H1 (cell line): ENCODE measurements around the gene CACNB2. TPM values are rescaled to one million over a fixed set of nuclear protein-coding genes. Genes with fewer than 3 reads are reported as not detected.

Source experiments
- CTCF ChIA-PET: fragments of 300-600 bp; sonication (Branson Sonifier 250); formaldehyde crosslinking; loops from one replicate; lab custom pipeline; 2021; ENCODE audit not compliant: partially characterized antibody; lab: Charles Lee
- POLR2A ChIA-PET: fragments of 300-600 bp; sonication (Branson Sonifier 250); formaldehyde crosslinking; loops from one replicate; lab custom pipeline; 2021; ENCODE audit warnings: inconsistent platforms; ENCODE audit not compliant: partially characterized antibody; lab: Charles Lee
- DNase-seq, 2 experiments: peaks; one replicate each; pipeline versions ENCODE4 v3.0.0 to v3.0.0-alpha.2; 2010 to 2022; ENCODE audit warnings: low spot score in 2 of 2, low read depth in 1 of 2, mixed read lengths in 1 of 2
- FAIRE-seq: peaks from 2 replicates; lab custom pipeline; 2011; peaks lifted over from hg19 to GRCh38; lab: Jason Lieb, UNC
- H2AFZ ChIP-seq: 2 replicates; pipeline ENCODE4 v1.8.1; 2012; ENCODE audit warnings: low read length, inconsistent platforms
- H2AK5ac ChIP-seq: 2 replicates; pipeline ENCODE4 v1.6.1; 2013; ENCODE audit warnings: low read depth, low read length
- H2BK120ac ChIP-seq: replicated peaks from 2 replicates; pipeline ENCODE3; 2013; ENCODE audit warnings: low read depth, low read length, inconsistent platforms
- H2BK12ac ChIP-seq: 2 replicates; pipeline ENCODE4 v1.6.1; 2013; ENCODE audit warnings: low read depth, low read length
- H2BK15ac ChIP-seq: 2 replicates; pipeline ENCODE4 v1.6.1; 2013; ENCODE audit warnings: low read length
- H2BK20ac ChIP-seq: 2 replicates; pipeline ENCODE4 v1.6.1; 2013; ENCODE audit warnings: low read length
- H2BK5ac ChIP-seq: 2 replicates; pipeline ENCODE4 v1.6.1; 2013; ENCODE audit warnings: low read depth, low read length
- H3K14ac ChIP-seq: 2 replicates; pipeline ENCODE4 v1.6.1; 2013; ENCODE audit warnings: inconsistent platforms; ENCODE audit not compliant: insufficient read length
- H3K18ac ChIP-seq: 2 replicates; pipeline ENCODE4 v1.6.1; 2013; ENCODE audit warnings: low read length; ENCODE audit errors: extremely low read depth
- H3K23ac ChIP-seq: 2 replicates; pipeline ENCODE4 v1.6.1; 2013; ENCODE audit warnings: inconsistent platforms; ENCODE audit not compliant: insufficient read length
- H3K23me2 ChIP-seq: 2 replicates; pipeline ENCODE4 v1.6.1; 2013; ENCODE audit warnings: low read depth, low read length
- H3K27ac ChIP-seq: 2 replicates; pipeline ENCODE4 v1.6.1; 2011; ENCODE audit warnings: low read depth, low read length, inconsistent platforms
- H3K27me3 ChIP-seq, 4 experiments: replicated peaks in 1 of 4; 1 replicate in 1 of 4; 2 replicates in 3 of 4; pipeline versions ENCODE4 v1.6.1 to v1.8.1; 2011 to 2013; ENCODE audit warnings: low read length in 3 of 4, mild to moderate bottlenecking in 3 of 4, inconsistent platforms in 2 of 4, mixed read lengths in 2 of 4, moderate library complexity in 1 of 4; ENCODE audit not compliant: control insufficient read depth in 3 of 4, insufficient read depth in 3 of 4; ENCODE audit errors: extremely low read depth in 1 of 4
- H3K36me3 ChIP-seq, 4 experiments: 2 replicates each; pipeline versions ENCODE4 v1.6.1 to v1.8.1; 2011 to 2013; ENCODE audit warnings: mild to moderate bottlenecking in 4 of 4, low read length in 3 of 4, moderate library complexity in 2 of 4, control low read depth in 1 of 4, inconsistent platforms in 1 of 4; ENCODE audit not compliant: insufficient read depth in 4 of 4, control insufficient read depth in 2 of 4
- H3K4ac ChIP-seq: replicated peaks from 2 replicates; pipeline ENCODE3; 2013; ENCODE audit warnings: low read length, low read depth, mixed read lengths, inconsistent platforms; ENCODE audit not compliant: insufficient read length
- H3K4me1 ChIP-seq, 4 experiments: replicated peaks in 1 of 4; 1 replicate in 1 of 4; 2 replicates in 3 of 4; pipeline versions ENCODE4 v1.6.1 to v1.8.1; 2011 to 2013; ENCODE audit warnings: low read length in 3 of 4, inconsistent platforms in 2 of 4, mixed read lengths in 1 of 4; ENCODE audit not compliant: insufficient read depth in 4 of 4, control insufficient read depth in 3 of 4
- H3K4me2 ChIP-seq, 2 experiments: 2 replicates each; pipeline versions ENCODE4 v1.6.1 to v1.8.1; 2011 to 2013; ENCODE audit warnings: low read depth in 2 of 2, low read length in 2 of 2, control low read depth in 1 of 2, inconsistent platforms in 1 of 2, mild to moderate bottlenecking in 1 of 2; ENCODE audit not compliant: insufficient read depth in 1 of 2
- H3K4me3 ChIP-seq, 4 experiments: fragments of 200-600, 300-600 bp in 1 of 4; sonication (generic), shearing (Covaris generic), sonication (Bioruptor Twin) in 1 of 4; 2 replicates each; pipeline versions ENCODE4 v1.5.1 to v1.8.1; 2011 to 2016; ENCODE audit warnings: low read length in 4 of 4, low read depth in 3 of 4, control low read depth in 2 of 4, inconsistent platforms in 2 of 4, mild to moderate bottlenecking in 2 of 4, mixed read lengths in 1 of 4, moderate library complexity in 1 of 4; ENCODE audit not compliant: insufficient read depth in 2 of 4; ENCODE audit errors: extremely low read depth in 1 of 4
- H3K56ac ChIP-seq: replicated peaks from 2 replicates; pipeline ENCODE3; 2013; ENCODE audit warnings: low read depth, mild to moderate bottlenecking, mixed read lengths, low read length, inconsistent platforms; ENCODE audit not compliant: insufficient read length
- H3K79me1 ChIP-seq: 2 replicates; pipeline ENCODE4 v1.6.1; 2013; ENCODE audit warnings: low read depth, low read length, control low read depth
- H3K79me2 ChIP-seq, 2 experiments: 2 replicates each; pipeline versions ENCODE4 v1.6.1 to v1.8.1; 2012 to 2013; ENCODE audit warnings: low read length in 2 of 2, mild to moderate bottlenecking in 2 of 2, inconsistent platforms in 1 of 2; ENCODE audit not compliant: insufficient read depth in 2 of 2, control insufficient read depth in 1 of 2
- H3K9ac ChIP-seq, 4 experiments: replicated peaks in 1 of 4; 1 replicate in 1 of 4; 2 replicates in 3 of 4; pipeline versions ENCODE4 v1.6.1 to v1.8.1; 2011 to 2013; ENCODE audit warnings: low read depth in 3 of 4, low read length in 3 of 4, control low read depth in 2 of 4, mild to moderate bottlenecking in 2 of 4, moderate library complexity in 2 of 4, inconsistent platforms in 1 of 4; ENCODE audit errors: extremely low read depth in 1 of 4
- H3K9me3 ChIP-seq, 2 experiments: 2 replicates each; pipeline versions ENCODE4 v1.6.1 to v1.8.1; 2012 to 2013; ENCODE audit warnings: mild to moderate bottlenecking in 2 of 2, moderate library complexity in 2 of 2, control low read depth in 1 of 2, inconsistent platforms in 1 of 2, low read depth in 1 of 2, low read length in 1 of 2, mixed read lengths in 1 of 2; ENCODE audit not compliant: insufficient read depth in 2 of 2
- H4K20me1 ChIP-seq, 2 experiments: replicated peaks in 1 of 2; 2 replicates each; pipeline versions ENCODE3 to v1.8.1; 2011 to 2013; ENCODE audit warnings: inconsistent platforms in 2 of 2, low read length in 2 of 2, mild to moderate bottlenecking in 1 of 2; ENCODE audit not compliant: insufficient read depth in 2 of 2, control insufficient read depth in 1 of 2
- H4K5ac ChIP-seq: 2 replicates; pipeline ENCODE4 v1.6.1; 2013; ENCODE audit warnings: low read length, low read depth, mixed read lengths, inconsistent platforms; ENCODE audit not compliant: insufficient read length
- H4K8ac ChIP-seq: 2 replicates; pipeline ENCODE4 v1.8.0; 2013; ENCODE audit warnings: mild to moderate bottlenecking, moderate library complexity, low read length, inconsistent platforms; ENCODE audit not compliant: insufficient read depth; ENCODE audit errors: extremely low read depth
- H4K91ac ChIP-seq: replicated peaks from 2 replicates; pipeline ENCODE3; 2013; ENCODE audit warnings: low read length, mixed read lengths, inconsistent platforms; ENCODE audit not compliant: insufficient read length
- BCL11A ChIP-seq, 2 experiments: IDR thresholded peaks; one replicate each; pipeline ENCODE4 v1.6.1; 2011; ENCODE audit warnings: low read depth in 2 of 2, low read length in 2 of 2, mild to moderate bottlenecking in 2 of 2
- CBX8 ChIP-seq: fragments of 300-800, 300-1000 bp; sonication (generic); IDR thresholded peaks from 2 replicates; pipeline ENCODE4 v1.7.1; 2016; ENCODE audit warnings: low read depth, low read length, borderline replicate concordance
- E2F6 ChIP-seq: IDR thresholded peaks from 2 replicates; pipeline ENCODE4 v1.6.1; 2012; ENCODE audit warnings: inconsistent platforms
- GTF2F1 ChIP-seq: IDR thresholded peaks from 2 replicates; pipeline ENCODE4 v1.6.1; 2012; ENCODE audit warnings: low read depth, low read length, improper control_type of control experiment, borderline replicate concordance
- RXRA ChIP-seq: IDR thresholded peaks from 2 replicates; pipeline ENCODE4 v1.6.1; 2011; ENCODE audit warnings: low read depth, mild to moderate bottlenecking, low read length, moderate library complexity; ENCODE audit not compliant: insufficient read depth
- SAP30 ChIP-seq: fragments of 300-600 bp; sonication (generic); IDR thresholded peaks from 2 replicates; pipeline ENCODE4 v1.7.1; 2012; ENCODE audit warnings: low read length, moderate library complexity, mild to moderate bottlenecking, inconsistent platforms; ENCODE audit not compliant: insufficient read depth, insufficient replicate concordance
- SIRT6 ChIP-seq: IDR thresholded peaks from one replicate; pipeline ENCODE4 v1.7.1; 2012; ENCODE audit warnings: low read length, inconsistent platforms
- SP1 ChIP-seq: IDR thresholded peaks from 2 replicates; pipeline ENCODE4 v1.6.1; 2011; ENCODE audit warnings: low read depth, low read length
- USF2 ChIP-seq: IDR thresholded peaks from 2 replicates; pipeline ENCODE4 v1.6.1; 2011; ENCODE audit warnings: low read length, improper control_type of control experiment
- polyA plus RNA-seq, 7 experiments: library from polyadenylated mRNA; depleted of rRNA in 3 of 7; stranded (reverse) in 5 of 7; unstranded in 2 of 7; fragments of >200 nt in 5 of 7; fragments of 200-250 nt in 2 of 7; gene quantifications; 1 replicate in 5 of 7; 2 replicates in 1 of 7; 4 replicates in 1 of 7; pipeline versions ENCODE4 v1.2.1 to v1.2.3, GENCODE V29; 2011 to 2013; ENCODE audit warnings: missing spikeins in 2 of 7, mixed read lengths in 2 of 7
- total RNA-seq: library from RNA; stranded (reverse); fragmentation: NEBNext Ultra II Directional; extraction: Animal tissue kit (Norgen Biotek cat#: 25700); gene quantifications from 2 replicates; pipeline ENCODE4 v1.2.1, GENCODE V29; 2021

CACNB2 gene
- total and polyA plus RNA-seq, 2 of the 8 experiments (the other 6 are each of a cell fraction or from before 2014, with no cell fraction given), result 2.4 to 3.2 TPM

- FAIRE-seq, result no peak
- no peak overlapping the region for H3K27ac ChIP-seq
- no peak overlapping the region for H3K4me3 ChIP-seq
- TF ChIP-seq CBX8 (no peak), USF2 (no peak), GTF2F1 (no peak), E2F6 (no peak), SP1 (no peak), SIRT6 (no peak), SAP30 (no peak), BCL11A (IDR thresholded peaks at IDR 0.05; ENCODE audit: low read depth in 2 of 2, low read length in 2 of 2) (no peak), RXRA (no peak)
- no peak overlapping the region for H2AFZ ChIP-seq
- no peak overlapping the region for H2BK12ac ChIP-seq
- ChIA-PET POLR2A (no interaction called here), CTCF (interaction anchor here (0.8 kb wide), 1 partner anchor 773 kb away, joined by 3 read pairs; no protein-coding TSS in a partner anchor)
- H2BK20ac ChIP-seq, result no peak overlapping the region
- H3K4me1 ChIP-seq, result no peaks in the 10 kb centered on the region
- no peak overlapping the region for H3K9ac ChIP-seq
- H2BK120ac ChIP-seq, result no peak overlapping the region
- H3K27me3 ChIP-seq, result no peaks in the 10 kb centered on the region
- no peak overlapping the region for H3K18ac ChIP-seq
- no peak overlapping the region for H3K56ac ChIP-seq
- no peaks in the 10 kb centered on the region for H4K20me1 ChIP-seq
- no peak overlapping the region for H4K8ac ChIP-seq
- H2BK5ac ChIP-seq, result no peak overlapping the region
- no peak overlapping the region for H2BK15ac ChIP-seq
- no peaks in the 10 kb centered on the region for H3K36me3 ChIP-seq
- no peak overlapping the region for H4K91ac ChIP-seq
- no peak overlapping the region for H3K14ac ChIP-seq
- no peaks in the 10 kb centered on the region for H3K9me3 ChIP-seq
- H3K79me1 ChIP-seq, result no peaks in the 10 kb centered on the region
- no peaks in the 10 kb centered on the region for H3K79me2 ChIP-seq
- no peak overlapping the region for H3K23ac ChIP-seq
- H3K4me2 ChIP-seq, result no peak overlapping the region
- H4K5ac ChIP-seq, result no peak overlapping the region
- H2AK5ac ChIP-seq, result no peak overlapping the region
- no peaks in the 10 kb centered on the region for H3K23me2 ChIP-seq
- no peak overlapping the region for H3K4ac ChIP-seq
- DNase-seq, result no peak
Observed at GRCh38 chr10:18514537-18514936, 374.3 kb downstream of the CACNB2 start.
